Measurements from ENCODE around the gene ASB1. TPM values are rescaled to one million over a fixed set of nuclear protein-coding genes. Genes with fewer than 3 reads are reported as not detected.

The ASB1 gene
- total and polyA plus RNA-seq, 2 donors (not counting 1 experiment from before 2014, with no cell fraction given), result 19.3 to 40.6 TPM

DNA sequence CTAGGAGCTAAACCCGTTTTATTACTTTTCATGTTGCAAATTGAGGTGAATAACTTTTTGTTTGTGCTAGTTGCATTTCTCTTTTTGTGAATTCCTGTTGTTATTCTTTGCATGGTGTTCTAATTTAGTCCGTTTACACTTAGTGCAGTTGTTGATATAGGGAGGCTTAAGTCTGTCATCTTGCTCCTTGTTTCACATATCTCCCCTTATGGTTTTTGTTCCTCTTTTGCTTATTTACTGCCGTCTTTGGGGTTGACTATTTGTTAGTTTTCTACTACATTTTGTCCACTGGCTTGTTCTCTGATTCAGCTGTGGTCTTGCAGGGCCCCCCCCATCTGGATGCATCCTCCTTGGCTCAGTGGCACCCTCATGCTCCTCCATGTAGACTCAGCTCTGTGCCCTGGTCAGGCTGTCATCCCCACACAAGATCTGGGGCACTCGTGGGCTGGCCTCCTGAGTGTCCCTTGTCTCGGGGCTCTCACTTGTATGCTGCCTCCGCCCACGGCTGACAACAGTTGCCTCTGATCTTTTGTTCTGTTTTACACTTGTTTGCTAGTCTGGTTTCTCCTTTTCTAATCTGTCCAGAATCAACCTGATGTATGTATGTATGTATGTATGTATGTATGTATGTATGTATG, 42.9 kb upstream of the ASB1 start:
- H3K9ac ChIP-seq (ENCODE audit: insufficient read depth, low read length), result no peak overlapping the region
- H3K79me2 ChIP-seq (ENCODE audit: control insufficient read depth, insufficient read depth, low read length), result no peaks in the 10 kb centered on the region
- H3K27ac ChIP-seq (ENCODE audit: insufficient read depth, low read length), result no peak overlapping the region
- H3K9me3 ChIP-seq (ENCODE audit: control insufficient read depth, insufficient read depth, low read depth, low read length), result no peaks in the 10 kb centered on the region
- no peak for DNase-seq (ENCODE audit: low read depth in 2 of 2)
- no peak overlapping the region for H3K4me3 ChIP-seq (replicated peaks in 1 of 4; ENCODE audit: control extremely low read depth in 1 of 4, insufficient read depth in 1 of 4, low read depth in 3 of 4, low read length in 4 of 4)
- no peak overlapping the region for H3K4me2 ChIP-seq (ENCODE audit: extremely low read depth, insufficient read depth, low read length)
- no peaks in the 10 kb centered on the region for H3K27me3 ChIP-seq (ENCODE audit: control insufficient read depth, insufficient read depth, low read length)
- no peaks in the 10 kb centered on the region for H4K20me1 ChIP-seq (ENCODE audit: control insufficient read depth, extremely low read depth, insufficient read depth, low read length)
- no peak for TF ChIP-seq EZH2 (IDR thresholded peaks at IDR 0.05; ENCODE audit: low read length, missing control alignments)
- TF ChIP-seq, protein P1, sequence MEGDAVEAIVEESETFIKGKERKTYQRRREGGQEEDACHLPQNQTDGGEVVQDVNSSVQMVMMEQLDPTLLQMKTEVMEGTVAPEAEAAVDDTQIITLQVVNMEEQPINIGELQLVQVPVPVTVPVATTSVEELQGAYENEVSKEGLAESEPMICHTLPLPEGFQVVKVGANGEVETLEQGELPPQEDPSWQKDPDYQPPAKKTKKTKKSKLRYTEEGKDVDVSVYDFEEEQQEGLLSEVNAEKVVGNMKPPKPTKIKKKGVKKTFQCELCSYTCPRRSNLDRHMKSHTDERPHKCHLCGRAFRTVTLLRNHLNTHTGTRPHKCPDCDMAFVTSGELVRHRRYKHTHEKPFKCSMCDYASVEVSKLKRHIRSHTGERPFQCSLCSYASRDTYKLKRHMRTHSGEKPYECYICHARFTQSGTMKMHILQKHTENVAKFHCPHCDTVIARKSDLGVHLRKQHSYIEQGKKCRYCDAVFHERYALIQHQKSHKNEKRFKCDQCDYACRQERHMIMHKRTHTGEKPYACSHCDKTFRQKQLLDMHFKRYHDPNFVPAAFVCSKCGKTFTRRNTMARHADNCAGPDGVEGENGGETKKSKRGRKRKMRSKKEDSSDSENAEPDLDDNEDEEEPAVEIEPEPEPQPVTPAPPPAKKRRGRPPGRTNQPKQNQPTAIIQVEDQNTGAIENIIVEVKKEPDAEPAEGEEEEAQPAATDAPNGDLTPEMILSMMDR (conservative IDR thresholded peaks at IDR 0.05 in 1 of 2, IDR thresholded peaks at IDR 0.05 in 1 of 2; ENCODE audit: low read depth in 1 of 2, low read length in 2 of 2), result no peak
- peaks cover 4% of the 10 kb centered on the region for H3K4me1 ChIP-seq (ENCODE audit: control insufficient read depth, extremely low read depth, insufficient read depth, low read length)
- no peaks in the 10 kb centered on the region for H3K36me3 ChIP-seq (ENCODE audit: control insufficient read depth, insufficient read depth, low read length)
- no peak overlapping the region for H2AFZ ChIP-seq (ENCODE audit: low read length)

GRCh38 chr2:238387332-238387731, 39.4 kb upstream of the ASB1 start:
- Histone ChIP-seq H2AFZ (ENCODE audit: low read length) (no peak overlapping the region), H3K9me3 (ENCODE audit: control insufficient read depth, insufficient read depth, low read depth, low read length) (no peaks in the 10 kb centered on the region), H3K4me2 (ENCODE audit: extremely low read depth, insufficient read depth, low read length) (no peak overlapping the region), H3K4me1 (ENCODE audit: control insufficient read depth, extremely low read depth, insufficient read depth, low read length) (no peaks in the 10 kb centered on the region), H3K4me3 (replicated peaks in 1 of 4; ENCODE audit: control extremely low read depth in 1 of 4, insufficient read depth in 1 of 4, low read depth in 3 of 4, low read length in 4 of 4) (no peak overlapping the region), H4K20me1 (ENCODE audit: control insufficient read depth, extremely low read depth, insufficient read depth, low read length) (no peaks in the 10 kb centered on the region), H3K9ac (ENCODE audit: insufficient read depth, low read length) (no peak overlapping the region), H3K27ac (ENCODE audit: insufficient read depth, low read length) (no peak overlapping the region), H3K27me3 (ENCODE audit: control insufficient read depth, insufficient read depth, low read length) (no peaks in the 10 kb centered on the region), H3K79me2 (ENCODE audit: control insufficient read depth, insufficient read depth, low read length) (no peaks in the 10 kb centered on the region), H3K36me3 (ENCODE audit: control insufficient read depth, insufficient read depth, low read length) (no peaks in the 10 kb centered on the region)
- no peak for TF ChIP-seq EZH2 (IDR thresholded peaks at IDR 0.05; ENCODE audit: low read length, missing control alignments)
- TF ChIP-seq, protein P1 (conservative IDR thresholded peaks at IDR 0.05 in 1 of 2, IDR thresholded peaks at IDR 0.05 in 1 of 2; ENCODE audit: low read depth in 1 of 2, low read length in 2 of 2), result no peak
- DNase-seq (ENCODE audit: low read depth in 2 of 2), result peak in 1 of 2 donors; percentile 53

DNA sequence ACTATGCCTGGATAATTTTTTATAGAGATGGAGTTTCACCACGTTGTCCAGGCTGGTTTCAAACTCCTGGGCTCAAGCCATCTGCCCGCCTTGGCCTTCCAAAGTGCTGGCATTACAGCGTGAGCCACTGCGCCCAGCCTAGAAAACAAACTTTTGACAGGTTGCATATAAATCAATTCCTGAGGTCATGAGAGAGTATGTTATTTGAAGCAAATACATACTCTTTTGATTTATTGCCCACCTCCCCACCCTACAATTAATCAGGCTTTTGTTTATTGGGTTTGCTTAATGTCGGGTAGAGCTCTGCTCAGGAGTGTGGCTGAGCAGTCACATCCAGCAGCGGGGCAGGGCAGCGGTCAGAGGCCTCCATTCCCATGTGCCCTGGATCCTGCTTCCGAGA, 37.9 kb upstream of the ASB1 start:
- Histone ChIP-seq H3K36me3 (ENCODE audit: control insufficient read depth, insufficient read depth, low read length) (no peaks in the 10 kb centered on the region), H3K27ac (ENCODE audit: insufficient read depth, low read length) (no peak overlapping the region), H3K4me2 (ENCODE audit: extremely low read depth, insufficient read depth, low read length) (no peak overlapping the region), H3K79me2 (ENCODE audit: control insufficient read depth, insufficient read depth, low read length) (no peaks in the 10 kb centered on the region), H3K4me1 (ENCODE audit: control insufficient read depth, extremely low read depth, insufficient read depth, low read length) (no peaks in the 10 kb centered on the region), H2AFZ (ENCODE audit: low read length) (no peak overlapping the region), H3K9me3 (ENCODE audit: control insufficient read depth, insufficient read depth, low read depth, low read length) (no peaks in the 10 kb centered on the region), H4K20me1 (ENCODE audit: control insufficient read depth, extremely low read depth, insufficient read depth, low read length) (no peaks in the 10 kb centered on the region), H3K9ac (ENCODE audit: insufficient read depth, low read length) (no peak overlapping the region), H3K27me3 (ENCODE audit: control insufficient read depth, insufficient read depth, low read length) (no peaks in the 10 kb centered on the region), H3K4me3 (replicated peaks in 1 of 4; ENCODE audit: control extremely low read depth in 1 of 4, insufficient read depth in 1 of 4, low read depth in 3 of 4, low read length in 4 of 4) (no peak overlapping the region)
- TF ChIP-seq, protein P1 (conservative IDR thresholded peaks at IDR 0.05 in 1 of 2, IDR thresholded peaks at IDR 0.05 in 1 of 2; ENCODE audit: low read depth in 1 of 2, low read length in 2 of 2), result no peak
- no peak for TF ChIP-seq EZH2 (IDR thresholded peaks at IDR 0.05; ENCODE audit: low read length, missing control alignments)
- DNase-seq (ENCODE audit: low read depth in 2 of 2), result no peak
